ENCODE results near the gene AGBL4.

GRCh38 chr1:48675251-48675650 lies 1348.5 kb downstream of the AGBL4 start:
- TF ChIP-seq POLR2A (IDR thresholded peaks at IDR 0.05) (no peak), CTCF (IDR thresholded peaks at IDR 0.05) (no peak), EP300 (IDR thresholded peaks at IDR 0.05) (no peak)
